HG02981 (cell line): ENCODE results near the gene CNTFR.

Experiments
- ATAC-seq: cut with Tn5 transposase; IDR thresholded peaks from one replicate; pipeline ENCODE4 v1.9.1; 2021; ENCODE audit warnings: mild to moderate bottlenecking, moderate library complexity; ENCODE audit not compliant: unreplicated experiment

CNTFR gene

GRCh38 chr9:34526026-34526425, 63.5 kb downstream of the CNTFR start:
- no peak for ATAC-seq

GRCh38 chr9:34524349-34524748, 65.2 kb downstream of the CNTFR start:
- ATAC-seq, result no peak

GRCh38 chr9:34522971-34523797, 66.3 kb downstream of the CNTFR start, which contains the start of gene ENHO:
Gene ENHO, minus strand, starts transcription at chr9:34522990. Its CDS starts 1,295 bp downstream, at chr9:34521695.
- peak; percentile 77 for ATAC-seq

- no peak for ATAC-seq
Observed at GRCh38 chr9:34522091-34522887, 67.2 kb downstream of the CNTFR start.

- no peak for ATAC-seq
Observed at GRCh38 chr9:34521406-34522045, 68.0 kb downstream of the CNTFR start.

GRCh38 chr9:34520505-34521385, 68.8 kb downstream of the CNTFR start:
- ATAC-seq, result no peak

GRCh38 chr9:34520096-34520495, 69.4 kb downstream of the CNTFR start:
- ATAC-seq, result no peak

- ATAC-seq, result no peak
Observed at GRCh38 chr9:34519321-34520020, 70.1 kb downstream of the CNTFR start.

- ATAC-seq, result no peak
Observed at GRCh38 chr9:34518896-34519295, 70.6 kb downstream of the CNTFR start.

GRCh38 chr9:34518110-34518616, 71.4 kb downstream of the CNTFR start:
- no peak for ATAC-seq

- no peak for ATAC-seq
Observed at GRCh38 chr9:34517185-34517584, 72.3 kb downstream of the CNTFR start.

GRCh38 chr9:34515959-34516358, 73.6 kb downstream of the CNTFR start:
- ATAC-seq, result no peak

- ATAC-seq, result no peak
Observed at GRCh38 chr9:34514816-34515215, 74.7 kb downstream of the CNTFR start.

GRCh38 chr9:34514401-34514800, 75.1 kb downstream of the CNTFR start:
- no peak for ATAC-seq

GRCh38 chr9:34513567-34514214, 75.8 kb downstream of the CNTFR start:
- ATAC-seq, result no peak

GRCh38 chr9:34512131-34513078, 77.1 kb downstream of the CNTFR start:
- no peak for ATAC-seq

- no peak for ATAC-seq
Observed at GRCh38 chr9:34510497-34511468, 78.7 kb downstream of the CNTFR start.
